Activated CD4-positive, alpha-beta T cell treated with anti-CD3 and anti-CD28 coated beads for 4 hours (primary cell): Measurements from ENCODE around the gene KCNAB2.
"Not testable (repeated sequence)": the region's sequence is repeated elsewhere in the genome, so short reads cannot be mapped to it uniquely, and the experiment has no call there.

Experiments used
- DNase-seq, 2 donors: peaks; one replicate each; pipeline ENCODE4 v3.0.0-alpha.2; 2020

KCNAB2 gene

DNA sequence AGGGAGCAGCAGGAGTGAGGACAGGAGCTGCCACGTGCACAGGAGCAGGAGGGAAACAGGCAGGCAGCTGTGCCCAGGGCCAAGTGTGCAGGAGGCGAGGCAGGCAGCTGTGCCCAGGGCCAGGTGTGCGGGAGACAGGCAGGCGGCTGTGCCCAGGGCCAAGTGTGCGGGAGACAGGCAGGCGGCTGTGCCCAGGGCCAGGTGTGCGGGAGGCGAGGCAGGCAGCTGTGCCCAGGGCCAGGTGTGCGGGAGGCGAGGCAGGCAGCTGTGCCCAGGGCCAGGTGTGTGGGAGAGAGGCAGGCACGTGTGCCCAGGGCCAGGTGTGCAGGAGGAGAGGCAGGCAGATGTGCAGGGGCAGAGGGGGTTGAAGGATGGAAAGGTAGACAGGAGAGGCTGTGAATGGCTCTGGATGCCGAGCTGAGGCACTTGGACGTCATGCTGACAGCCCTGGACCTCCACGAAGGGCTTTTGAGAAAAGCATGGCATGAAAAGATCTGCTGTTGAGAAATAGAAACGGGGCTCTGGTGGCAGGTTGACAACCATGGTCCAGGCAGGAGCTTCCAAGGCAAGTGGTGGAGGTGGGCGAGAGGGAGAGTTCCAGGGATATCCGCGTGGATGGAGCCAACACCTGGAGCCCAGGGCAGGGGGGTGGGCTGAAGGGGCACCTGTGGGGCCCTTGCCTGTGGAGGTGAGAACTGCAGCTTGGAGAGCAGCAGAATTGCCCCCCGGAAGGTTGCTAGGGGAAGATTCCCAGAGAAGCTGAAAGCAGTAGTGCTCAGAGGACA, 34.3 kb upstream of the KCNAB2 start:
- no peak for DNase-seq

DNA sequence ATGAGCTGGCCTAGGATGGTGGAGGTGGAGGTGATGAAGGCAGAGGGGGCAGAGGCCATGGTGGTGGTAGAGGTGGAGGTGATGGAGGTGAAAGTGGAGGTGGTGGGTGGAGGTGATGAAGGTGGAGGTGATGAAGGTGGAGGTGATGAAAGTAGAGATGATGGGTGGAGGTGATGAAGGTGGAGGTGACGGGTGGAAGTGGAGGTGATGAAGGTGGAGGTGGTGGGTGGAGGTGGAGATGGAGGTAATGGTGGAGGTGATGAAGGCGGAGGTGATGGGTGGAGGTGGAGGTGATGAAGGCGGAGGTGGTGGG, 33.8 kb upstream of the KCNAB2 start:
- no peak for DNase-seq

DNA sequence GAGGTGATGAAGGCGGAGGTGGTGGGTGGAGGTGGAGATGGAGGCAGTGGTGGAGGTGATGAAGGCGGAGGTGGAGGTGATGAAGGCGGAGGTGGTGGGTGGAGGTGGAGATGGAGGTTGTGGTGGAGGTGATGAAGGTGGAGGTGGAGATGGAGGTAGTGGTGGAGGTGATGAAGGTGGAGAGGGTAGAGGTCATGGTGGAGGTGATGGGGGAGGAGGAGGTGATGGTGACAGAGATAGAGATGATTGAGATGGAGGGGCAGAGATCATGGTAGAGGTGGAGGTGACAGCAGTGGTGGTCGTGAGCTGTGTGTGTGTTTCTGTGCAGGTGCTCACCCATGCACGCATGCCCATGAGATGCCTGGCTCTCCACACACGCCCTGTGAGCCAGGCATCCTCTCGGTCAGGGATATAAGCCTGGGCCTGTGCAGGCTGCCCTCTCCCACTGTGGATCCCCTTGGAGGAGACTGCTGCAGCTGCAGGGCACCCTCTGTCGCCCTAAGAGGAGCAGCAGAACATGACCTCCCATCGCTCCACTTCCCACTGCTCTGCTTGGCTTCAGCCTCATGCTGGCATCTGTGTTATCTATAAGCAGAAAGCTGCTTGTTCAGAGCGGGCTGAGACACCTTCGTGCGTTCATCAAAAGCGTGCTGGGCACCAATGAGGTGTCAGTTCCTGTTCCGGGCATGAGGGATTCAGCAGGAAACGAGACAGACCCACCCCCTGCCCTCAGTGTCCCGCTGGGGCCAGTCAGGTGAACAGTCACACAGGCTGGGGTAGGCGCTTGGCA, 33.0 kb upstream of the KCNAB2 start:
- no peak for DNase-seq

DNA sequence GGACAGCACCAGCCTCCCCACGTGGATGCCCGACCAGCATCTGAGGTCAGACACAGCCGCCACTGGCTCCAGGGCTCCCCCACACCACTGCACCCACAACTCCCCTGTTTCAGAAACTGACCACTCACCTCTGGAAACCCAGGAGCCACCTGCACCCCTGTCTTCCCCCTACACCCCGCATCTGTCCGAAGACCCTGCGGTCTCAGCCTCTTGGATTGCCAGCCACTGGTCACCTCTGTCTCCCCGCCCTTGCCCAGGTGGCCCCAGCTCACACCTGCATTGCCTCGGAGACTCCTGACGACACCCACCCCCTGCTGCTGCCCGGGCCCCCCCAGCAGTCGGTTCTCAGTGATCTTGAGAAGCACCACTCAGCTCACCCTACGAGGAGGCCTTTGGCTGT, 32.2 kb upstream of the KCNAB2 start:
- DNase-seq: no peak

DNA sequence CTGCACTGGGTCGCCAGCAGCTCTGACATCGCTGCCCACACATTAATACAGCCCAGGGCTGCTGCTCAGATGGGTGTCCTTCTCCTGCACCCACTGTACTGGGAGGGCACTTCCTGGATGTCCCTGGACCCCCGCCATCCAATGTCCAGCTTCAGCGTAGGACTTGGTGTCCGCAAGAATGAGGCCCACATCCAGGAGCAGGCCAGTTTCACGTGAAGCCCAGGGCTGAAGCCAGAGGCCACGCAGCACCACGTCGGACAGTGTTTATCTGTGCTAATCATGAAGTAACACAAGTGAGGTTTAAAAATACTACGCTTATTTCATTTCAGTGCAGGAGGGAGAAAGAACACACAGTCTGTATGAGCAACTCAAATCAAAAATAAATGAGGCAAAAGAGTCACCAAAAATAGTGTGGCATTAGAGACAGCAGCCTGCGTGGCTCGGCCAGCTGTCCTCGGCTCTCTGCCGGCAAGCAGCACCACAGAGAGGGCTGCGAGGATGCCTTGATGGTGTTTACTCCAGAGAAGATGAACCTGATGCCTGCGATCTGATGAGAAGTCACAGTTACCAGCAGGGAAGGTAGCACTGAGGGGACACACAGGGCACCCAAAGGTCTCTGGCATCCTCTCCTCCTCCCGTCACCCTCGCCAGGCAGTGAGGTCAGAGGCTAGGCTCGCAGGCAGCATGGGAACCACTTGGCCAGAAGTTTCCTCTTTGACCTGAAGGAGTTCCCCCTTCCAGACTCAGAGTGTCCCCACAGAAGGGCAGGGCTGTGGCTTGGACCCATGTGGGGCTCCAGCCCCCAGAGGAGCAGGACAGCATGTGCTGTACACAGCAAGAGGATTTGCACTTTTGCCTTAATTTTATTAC, 31.3 kb upstream of the KCNAB2 start:
- no peak for DNase-seq

DNA sequence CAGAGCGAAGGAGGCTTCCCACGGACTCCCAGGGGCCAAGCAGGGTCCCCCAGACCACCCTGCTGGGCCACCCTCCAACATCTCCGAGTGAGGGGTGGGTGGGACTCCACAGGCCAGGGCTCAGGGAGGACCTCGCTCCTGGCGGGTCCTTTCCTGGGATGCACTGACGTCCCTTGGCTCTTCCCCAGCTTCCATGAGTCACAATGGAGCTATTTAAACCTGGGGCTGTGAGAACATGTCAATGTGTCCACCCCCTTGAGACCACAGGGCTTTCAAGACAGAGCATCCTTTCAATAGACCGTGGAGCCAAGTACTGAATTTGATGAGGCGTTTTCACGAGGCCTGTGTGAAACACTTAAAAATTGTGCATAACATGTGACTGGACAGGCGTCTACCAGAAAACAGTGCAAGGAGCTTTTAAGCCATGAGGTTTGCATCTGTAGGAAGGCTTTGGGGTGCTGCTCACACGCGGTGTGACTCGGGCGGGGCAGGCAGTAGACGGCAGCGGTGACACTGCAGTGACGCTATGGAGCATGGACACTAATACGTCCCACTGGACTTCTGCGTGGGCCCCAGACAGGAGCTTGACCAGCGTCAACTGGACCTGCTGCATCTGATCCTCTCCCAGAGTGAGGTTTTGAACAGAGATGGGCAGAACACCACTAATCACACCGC, 29.4 kb upstream of the KCNAB2 start:
- no peak for DNase-seq

DNA sequence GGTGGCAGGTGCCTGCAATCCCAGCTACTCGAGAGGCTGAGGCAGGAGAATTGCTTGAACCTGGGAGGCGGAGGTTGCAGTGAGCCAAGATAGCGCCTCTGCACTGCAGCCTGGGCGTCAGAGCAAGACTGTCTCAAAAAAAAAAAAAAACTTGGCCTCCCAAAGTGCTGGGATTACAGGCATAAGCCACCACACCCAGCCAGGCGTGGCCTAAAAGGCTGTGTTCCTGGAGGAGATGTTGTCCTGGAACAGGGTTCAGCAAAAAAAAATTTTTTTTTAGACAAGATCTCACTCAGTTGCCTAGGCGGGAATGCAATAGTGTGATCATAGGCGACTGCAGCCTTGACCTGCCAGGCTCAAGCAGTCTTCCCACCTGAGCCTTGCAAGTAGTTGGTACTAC, 28.0 kb upstream of the KCNAB2 start:
- DNase-seq: not testable (repeated sequence)

DNA sequence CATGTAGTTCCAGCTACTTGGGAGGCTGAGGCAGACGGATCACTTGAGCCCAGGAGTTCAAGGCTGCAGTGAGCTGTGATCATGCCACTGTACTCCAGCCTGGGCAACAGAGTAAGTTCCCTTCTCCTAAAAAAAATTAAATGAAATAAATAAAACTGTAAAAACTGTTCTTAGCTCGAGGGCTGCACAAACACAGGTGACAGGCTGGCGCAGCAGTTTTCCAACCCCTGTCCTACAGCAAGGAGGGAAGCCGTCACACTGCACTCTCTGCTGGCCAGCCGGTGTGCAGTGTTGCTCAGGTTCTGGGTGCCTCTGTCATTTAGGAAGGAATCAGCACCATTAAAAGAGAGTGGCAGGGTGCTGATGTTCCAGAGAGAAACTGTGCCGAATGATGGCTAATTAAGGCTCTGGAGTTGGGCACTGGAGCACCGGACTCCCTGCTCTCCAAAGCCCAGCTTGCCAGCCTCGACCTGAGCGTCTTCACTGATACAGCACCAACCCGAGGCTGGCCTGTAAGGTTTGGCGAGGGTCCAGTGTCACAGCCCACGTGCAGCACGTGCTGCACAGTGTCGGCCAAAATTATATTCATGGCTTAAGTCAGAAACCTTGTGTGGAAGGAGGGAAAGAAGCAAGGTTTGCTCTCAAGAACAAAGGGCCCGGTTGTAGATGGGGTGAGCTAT, 26.4 kb upstream of the KCNAB2 start:
- DNase-seq: no peak

DNA sequence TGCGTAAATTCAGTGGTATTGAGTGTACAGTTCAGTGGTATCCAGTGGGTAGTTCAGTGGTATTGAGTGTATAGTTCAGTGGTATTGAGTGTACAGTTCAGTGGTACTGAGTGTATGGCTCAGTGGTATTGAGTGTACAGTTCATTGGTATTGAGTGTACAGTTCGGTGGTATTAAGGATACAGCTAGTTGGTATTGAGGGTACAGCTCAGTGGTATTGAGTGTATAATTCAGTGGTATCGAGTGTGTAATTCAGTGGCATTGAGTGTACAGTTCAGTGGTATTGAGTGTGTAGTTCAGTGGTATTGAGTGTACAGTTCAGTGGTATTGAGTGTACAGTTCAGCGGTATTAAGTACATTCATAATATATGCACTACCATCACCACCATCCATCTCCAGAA, 23.5 kb upstream of the KCNAB2 start:
- DNase-seq: no peak

DNA sequence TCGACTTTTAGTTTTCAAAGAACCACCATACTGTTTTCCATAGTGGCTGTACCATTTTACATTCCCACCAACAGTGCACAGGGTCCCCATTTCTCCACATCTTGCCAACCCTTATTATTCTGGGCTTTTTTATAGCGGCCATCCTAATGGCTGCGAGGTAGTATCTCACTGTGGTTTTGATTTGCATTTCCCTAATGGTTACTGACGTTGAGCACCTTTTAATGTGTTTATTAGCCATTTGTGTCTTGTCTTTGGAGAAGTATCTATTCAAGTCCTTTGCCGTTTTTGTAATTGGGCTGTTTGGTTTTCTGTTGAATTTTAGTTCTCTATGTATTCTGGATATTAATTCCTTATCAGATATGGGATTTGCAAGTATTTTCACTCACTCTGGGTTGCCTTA, 22.3 kb upstream of the KCNAB2 start:
- no peak for DNase-seq

DNA sequence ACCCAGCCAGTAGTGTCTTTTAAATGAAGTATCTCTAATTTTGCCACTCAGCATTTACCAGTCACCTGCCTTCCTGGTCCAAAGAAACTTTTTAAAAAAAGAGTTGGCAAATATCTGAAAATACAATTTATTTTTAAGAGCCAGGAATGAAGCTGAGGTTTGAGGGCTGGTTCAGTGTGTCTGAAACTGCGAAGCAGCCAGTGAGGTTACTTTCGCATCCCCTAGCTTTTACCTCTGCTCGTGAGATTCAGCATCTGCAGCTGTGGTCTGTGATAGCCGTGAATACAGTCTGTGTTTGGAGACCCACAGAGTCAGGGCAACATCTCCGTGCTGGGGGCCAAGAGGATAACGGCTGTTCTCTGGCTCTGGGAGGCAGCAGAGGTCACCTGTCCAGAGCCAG, 21.3 kb upstream of the KCNAB2 start:
- DNase-seq: no peak

DNA sequence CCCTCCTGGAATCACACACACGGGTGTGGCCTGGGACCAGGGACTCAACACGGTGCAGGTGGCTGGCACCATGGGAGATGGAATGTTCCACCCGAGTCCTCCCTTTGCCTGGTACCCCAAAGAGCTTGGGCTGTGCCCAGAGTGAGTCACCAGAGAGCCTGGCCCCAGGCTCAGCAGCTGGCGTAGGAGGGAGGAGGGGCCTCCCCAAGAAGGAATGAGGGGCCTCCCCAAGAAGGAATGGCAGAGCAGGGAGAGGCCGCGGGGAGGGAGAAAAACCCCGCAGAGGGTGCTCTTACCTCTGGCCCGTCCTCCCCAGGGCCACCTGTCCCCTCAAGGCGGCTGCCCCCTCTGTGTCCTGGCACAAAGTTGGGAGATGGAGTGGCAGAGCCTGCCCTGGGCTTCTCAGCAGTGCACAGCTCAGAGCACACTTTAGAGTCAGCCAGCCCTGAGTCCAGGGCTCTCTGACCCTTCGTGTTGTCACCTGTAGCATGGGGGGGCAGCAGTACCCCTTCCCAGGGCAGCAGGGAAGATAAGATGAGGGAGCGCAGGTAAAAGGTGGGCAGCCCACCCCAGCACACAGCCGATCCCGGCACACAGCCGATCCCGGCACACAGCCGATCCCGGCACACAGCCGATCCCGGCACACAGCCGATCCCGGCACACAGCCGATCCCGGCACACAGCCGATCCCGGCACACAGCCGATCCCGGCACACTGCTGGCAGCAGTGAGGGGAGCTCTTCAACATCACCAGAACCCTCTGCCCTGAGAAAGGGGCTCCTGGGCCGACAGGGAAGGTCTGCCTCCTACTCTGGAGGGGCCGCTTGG, 20.2 kb upstream of the KCNAB2 start:
- peak; percentile 21 to 27 for DNase-seq

DNA sequence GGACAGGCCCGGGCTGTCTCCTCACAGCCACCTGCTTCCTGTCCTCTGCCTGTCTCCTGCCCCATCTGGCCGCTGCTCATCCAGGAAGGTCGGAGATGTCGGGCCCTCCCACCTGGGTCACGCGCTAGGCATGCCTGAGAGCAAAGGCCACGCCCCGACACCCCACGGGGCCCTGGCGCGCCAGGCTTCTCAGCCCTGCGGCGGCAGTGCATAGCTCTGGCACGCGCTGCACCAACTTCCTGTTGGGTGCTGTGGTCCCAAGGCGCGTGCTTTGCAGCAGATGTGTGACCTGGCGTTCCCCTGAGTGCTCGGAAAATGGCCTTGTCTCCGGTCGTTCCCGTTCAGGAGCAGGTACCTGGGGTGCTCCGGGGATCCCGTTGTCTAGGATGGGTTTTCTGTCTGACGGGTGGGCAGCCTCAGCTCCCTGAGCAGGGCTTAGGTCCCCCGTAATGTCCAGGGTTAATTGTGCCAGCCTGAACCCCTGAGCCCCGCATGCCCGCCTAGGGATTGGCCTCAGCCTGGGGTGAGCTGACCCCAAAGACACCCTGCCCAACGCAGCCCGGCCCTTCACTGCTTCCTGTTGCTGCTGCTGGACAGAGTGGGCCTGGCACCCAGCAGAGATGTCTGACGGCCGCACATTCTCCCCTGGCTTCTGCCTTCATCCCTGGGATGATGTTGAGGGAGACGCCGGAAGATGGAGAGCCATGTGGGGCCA, 19.4 kb upstream of the KCNAB2 start:
- DNase-seq: peak; percentile 90 to 92

DNA sequence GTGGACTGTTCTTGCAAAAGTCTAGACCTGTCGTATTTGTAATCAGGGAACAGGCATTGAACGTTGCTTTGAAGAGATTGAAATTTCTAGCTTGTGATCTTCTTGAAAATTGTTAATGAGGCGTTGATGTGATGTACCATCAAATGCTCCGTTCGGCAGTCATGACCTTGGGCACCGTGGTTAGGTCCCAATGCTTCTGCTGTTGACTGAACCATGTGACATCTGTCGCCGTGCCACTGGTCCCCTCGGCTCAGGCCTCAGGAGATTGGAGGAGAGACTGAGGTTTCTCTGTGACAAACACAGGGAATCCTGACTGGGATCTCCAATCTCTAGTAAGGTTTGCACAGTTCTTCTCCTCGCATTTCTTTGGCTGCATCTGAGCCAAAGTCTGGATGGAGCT, 18.1 kb upstream of the KCNAB2 start:
- DNase-seq: no peak

DNA sequence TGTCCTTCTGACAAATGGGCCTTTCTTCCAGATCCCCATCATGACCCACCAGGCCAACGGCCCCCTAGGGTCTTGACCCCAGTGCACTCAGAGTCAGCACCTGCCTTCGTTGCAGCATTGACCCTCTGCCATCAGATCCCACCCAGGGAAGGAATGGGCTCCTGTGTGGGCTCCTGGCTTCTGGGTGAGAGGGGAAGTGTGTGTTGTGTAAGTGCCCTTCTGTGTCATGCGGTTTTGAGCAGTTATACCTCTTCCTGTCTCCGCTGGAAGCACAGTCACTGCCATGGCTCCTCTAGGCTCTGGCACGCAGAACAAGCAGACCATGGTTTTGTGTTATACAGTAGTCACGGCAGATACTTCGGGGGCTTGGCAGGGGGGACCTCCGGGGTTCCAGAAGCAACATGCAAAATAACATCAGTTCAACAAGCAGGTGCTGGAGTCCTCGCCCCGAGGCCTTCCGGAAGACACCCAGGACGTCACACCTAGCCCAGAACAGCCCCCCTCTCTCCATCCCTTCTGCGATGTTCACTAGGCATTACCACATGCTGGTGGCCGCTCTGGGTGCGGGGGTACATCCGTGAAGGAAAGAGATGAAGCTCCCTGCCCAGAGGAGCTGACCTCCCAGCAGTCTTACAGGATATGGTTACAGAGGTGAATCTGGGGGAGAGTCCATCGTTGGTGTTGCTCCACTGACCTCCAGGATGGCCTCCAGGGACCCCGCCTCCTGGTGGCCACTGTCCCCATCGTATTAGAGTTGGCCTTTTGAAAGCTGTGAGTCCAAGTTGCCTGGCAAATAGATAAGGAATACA, 17.4 kb upstream of the KCNAB2 start:
- peak; percentile 55 to 57 for DNase-seq

DNA sequence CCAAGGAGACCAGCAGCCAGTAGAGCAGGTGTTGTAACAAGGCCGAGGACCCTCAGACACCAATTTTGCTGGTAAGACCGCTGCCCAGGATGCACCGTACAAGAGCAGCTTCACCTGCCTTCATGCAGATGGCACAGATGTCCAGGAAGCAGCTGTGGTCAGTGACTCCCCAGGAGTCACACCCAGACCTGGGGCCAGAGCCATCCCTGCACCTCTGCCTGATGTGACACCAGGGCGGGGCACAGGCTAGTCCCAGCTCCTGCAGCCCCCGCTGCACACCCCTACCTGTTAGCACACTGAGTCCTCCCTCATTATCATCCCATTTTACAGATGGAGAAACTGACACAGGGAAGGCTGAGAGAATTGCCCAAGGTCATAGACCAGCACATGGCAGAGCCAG, 16.3 kb upstream of the KCNAB2 start:
- DNase-seq: no peak

DNA sequence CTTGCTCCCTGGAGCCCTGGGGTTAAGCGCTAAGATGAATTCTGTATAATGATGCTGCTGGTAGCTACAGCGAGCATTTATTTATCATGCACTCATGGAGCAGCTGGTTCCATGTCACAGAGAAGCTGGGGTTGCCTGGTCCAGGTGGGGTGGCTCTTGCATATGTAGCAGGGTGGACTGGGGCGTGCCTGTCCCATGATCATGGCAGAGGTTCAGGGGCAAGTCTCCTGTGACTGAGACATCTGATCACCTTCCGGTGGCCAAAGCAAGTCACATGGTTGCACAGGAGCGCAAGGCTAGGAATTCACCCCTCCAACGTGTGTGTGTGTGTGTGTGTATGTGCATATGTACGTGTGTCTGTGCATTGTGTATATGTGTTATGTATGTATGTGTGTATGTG, 15.6 kb upstream of the KCNAB2 start:
- no peak for DNase-seq

DNA sequence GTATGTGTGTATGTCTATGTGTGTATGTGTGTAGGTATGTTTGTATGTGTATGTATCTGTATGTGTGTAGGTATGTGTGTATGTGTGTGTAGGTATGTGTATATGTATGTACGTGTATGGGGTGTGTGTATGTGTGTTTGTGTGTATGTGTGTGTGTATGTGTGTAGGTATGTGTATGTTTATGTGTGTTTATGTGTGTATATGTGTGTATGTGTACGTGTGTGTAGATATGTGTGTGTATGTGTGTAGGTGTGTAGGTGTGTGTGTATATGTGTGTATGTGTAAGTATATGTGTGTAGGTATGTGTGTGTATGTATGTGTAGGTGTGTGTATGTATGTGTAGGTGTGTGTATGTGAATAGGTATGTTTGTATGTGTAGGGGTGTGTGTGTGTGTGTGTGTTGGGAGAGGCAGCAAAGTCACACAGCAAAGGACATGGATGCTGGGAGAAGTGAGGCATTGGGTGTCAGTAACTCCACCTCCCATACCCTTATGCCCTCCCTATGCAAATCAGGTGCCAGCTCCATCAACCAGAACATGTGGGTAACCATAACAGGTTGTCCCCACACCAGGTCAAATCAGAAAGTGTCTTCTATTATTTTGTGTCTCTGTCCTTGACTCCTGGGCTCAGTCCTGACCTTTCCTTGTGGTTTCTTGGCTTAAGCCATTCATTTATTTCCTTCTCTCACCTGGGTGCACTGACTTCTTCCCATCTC, 15.0 kb upstream of the KCNAB2 start:
- no peak for DNase-seq

DNA sequence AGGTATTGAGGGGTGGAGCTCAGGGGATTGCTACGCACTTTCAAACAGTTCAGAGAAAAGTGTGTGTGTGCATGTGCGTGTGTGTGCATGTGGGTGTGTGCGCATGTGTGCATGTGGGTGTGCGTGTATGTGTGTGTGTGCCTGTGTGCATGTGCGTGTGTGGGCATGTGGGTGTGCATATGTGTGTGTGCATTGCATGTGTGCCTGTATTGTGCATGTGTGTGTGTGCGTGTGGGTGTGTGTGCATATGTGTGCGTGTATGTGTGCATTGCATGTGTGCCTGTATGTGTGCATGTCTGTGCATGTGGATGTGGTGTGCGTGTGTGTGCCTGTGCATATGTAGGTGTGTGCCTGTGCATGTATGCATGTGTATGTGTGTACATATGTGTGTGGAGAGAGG, 12.6 kb upstream of the KCNAB2 start:
- DNase-seq: no peak
